ENCODE data around the gene SMCO3. TPM values are rescaled to one million over a fixed set of nuclear protein-coding genes. Genes with fewer than 3 reads are reported as not detected.

The SMCO3 gene
- total and polyA plus RNA-seq, 2 of the 13 experiments (the other 11 are each of a cell fraction or from before 2014, with no cell fraction given) = 0.29 to 0.42 TPM

GRCh38 chr12:14756334-14757143 is 57.4 kb downstream of the SMCO3 start (continued):
- no peak for TF ChIP-seq PHF8 (CRISPR knock-in tag; IDR thresholded peaks at IDR 0.05)
- TF ChIP-seq SIX4 (CRISPR knock-in tag; IDR thresholded peaks at IDR 0.05) = no peak
- TF ChIP-seq ZNF331 (CRISPR knock-in tag; IDR thresholded peaks at IDR 0.05) = no peak
- TF ChIP-seq KDM5A (IDR thresholded peaks at IDR 0.05; ENCODE audit: borderline replicate concordance, low read length) = no peak
- TF ChIP-seq NFRKB (IDR thresholded peaks at IDR 0.05) = no peak
- TF ChIP-seq TEAD3 (CRISPR knock-in tag; optimal IDR thresholded peaks at IDR 0.05; ENCODE audit: borderline replicate concordance) = no peak
- TF ChIP-seq ZSCAN5A (CRISPR knock-in tag; IDR thresholded peaks at IDR 0.05; ENCODE audit: borderline replicate concordance) = no peak
- TF ChIP-seq ZNF230 (CRISPR knock-in tag; IDR thresholded peaks at IDR 0.05) = no peak
- TF ChIP-seq KLF16 (CRISPR knock-in tag; IDR thresholded peaks at IDR 0.05) = no peak
- TF ChIP-seq, protein P1, sequence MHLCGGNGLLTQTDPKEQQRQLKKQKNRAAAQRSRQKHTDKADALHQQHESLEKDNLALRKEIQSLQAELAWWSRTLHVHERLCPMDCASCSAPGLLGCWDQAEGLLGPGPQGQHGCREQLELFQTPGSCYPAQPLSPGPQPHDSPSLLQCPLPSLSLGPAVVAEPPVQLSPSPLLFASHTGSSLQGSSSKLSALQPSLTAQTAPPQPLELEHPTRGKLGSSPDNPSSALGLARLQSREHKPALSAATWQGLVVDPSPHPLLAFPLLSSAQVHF (CRISPR knock-in tag; IDR thresholded peaks at IDR 0.05) = no peak
- TF ChIP-seq ZNF20 (CRISPR knock-in tag; IDR thresholded peaks at IDR 0.05) = no peak
- TF ChIP-seq, protein P2, sequence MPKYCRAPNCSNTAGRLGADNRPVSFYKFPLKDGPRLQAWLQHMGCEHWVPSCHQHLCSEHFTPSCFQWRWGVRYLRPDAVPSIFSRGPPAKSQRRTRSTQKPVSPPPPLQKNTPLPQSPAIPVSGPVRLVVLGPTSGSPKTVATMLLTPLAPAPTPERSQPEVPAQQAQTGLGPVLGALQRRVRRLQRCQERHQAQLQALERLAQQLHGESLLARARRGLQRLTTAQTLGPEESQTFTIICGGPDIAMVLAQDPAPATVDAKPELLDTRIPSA (CRISPR knock-in tag; IDR thresholded peaks at IDR 0.05; ENCODE audit: borderline replicate concordance) = no peak
- no peak for TF ChIP-seq MBD4 (IDR thresholded peaks at IDR 0.05; ENCODE audit: borderline replicate concordance, low read length)
- no peak for TF ChIP-seq ZMAT3 (CRISPR knock-in tag; conservative IDR thresholded peaks at IDR 0.05)
- TF ChIP-seq MAFK (conservative IDR thresholded peaks at IDR 0.05 in 1 of 2, IDR thresholded peaks at IDR 0.05 in 1 of 2; ENCODE audit: low read length in 2 of 2) = peak; percentile 35 to 46; a peak in 3 of 4 replicates
- TF ChIP-seq TOPORS (CRISPR knock-in tag; IDR thresholded peaks at IDR 0.05) = no peak
- TF ChIP-seq DPF2 (CRISPR knock-in tag; IDR thresholded peaks at IDR 0.05; ENCODE audit: borderline replicate concordance, low read depth) = no peak
- no peak for TF ChIP-seq ZNF530 (CRISPR knock-in tag; IDR thresholded peaks at IDR 0.05; ENCODE audit: low read depth)
- no peak for TF ChIP-seq CENPX (CRISPR knock-in tag; IDR thresholded peaks at IDR 0.05)
- TF ChIP-seq, protein P3, sequence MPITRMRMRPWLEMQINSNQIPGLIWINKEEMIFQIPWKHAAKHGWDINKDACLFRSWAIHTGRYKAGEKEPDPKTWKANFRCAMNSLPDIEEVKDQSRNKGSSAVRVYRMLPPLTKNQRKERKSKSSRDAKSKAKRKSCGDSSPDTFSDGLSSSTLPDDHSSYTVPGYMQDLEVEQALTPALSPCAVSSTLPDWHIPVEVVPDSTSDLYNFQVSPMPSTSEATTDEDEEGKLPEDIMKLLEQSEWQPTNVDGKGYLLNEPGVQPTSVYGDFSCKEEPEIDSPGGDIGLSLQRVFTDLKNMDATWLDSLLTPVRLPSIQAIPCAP (CRISPR knock-in tag; IDR thresholded peaks at IDR 0.05; ENCODE audit: low read depth) = no peak
- no peak for TF ChIP-seq NFATC3 (CRISPR knock-in tag; IDR thresholded peaks at IDR 0.05)
- no peak for TF ChIP-seq KMT2B (CRISPR knock-in tag; IDR thresholded peaks at IDR 0.05)
- no peak for TF ChIP-seq HCFC1 (IDR thresholded peaks at IDR 0.05; ENCODE audit: low read depth, low read length)
- TF ChIP-seq, protein P4, sequence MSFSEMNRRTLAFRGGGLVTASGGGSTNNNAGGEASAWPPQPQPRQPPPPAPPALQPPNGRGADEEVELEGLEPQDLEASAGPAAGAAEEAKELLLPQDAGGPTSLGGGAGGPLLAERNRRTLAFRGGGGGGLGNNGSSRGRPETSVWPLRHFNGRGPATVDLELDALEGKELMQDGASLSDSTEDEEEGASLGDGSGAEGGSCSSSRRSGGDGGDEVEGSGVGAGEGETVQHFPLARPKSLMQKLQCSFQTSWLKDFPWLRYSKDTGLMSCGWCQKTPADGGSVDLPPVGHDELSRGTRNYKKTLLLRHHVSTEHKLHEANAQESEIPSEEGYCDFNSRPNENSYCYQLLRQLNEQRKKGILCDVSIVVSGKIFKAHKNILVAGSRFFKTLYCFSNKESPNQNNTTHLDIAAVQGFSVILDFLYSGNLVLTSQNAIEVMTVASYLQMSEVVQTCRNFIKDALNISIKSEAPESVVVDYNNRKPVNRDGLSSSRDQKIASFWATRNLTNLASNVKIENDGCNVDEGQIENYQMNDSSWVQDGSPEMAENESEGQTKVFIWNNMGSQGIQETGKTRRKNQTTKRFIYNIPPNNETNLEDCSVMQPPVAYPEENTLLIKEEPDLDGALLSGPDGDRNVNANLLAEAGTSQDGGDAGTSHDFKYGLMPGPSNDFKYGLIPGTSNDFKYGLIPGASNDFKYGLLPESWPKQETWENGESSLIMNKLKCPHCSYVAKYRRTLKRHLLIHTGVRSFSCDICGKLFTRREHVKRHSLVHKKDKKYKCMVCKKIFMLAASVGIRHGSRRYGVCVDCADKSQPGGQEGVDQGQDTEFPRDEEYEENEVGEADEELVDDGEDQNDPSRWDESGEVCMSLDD (CRISPR knock-in tag; IDR thresholded peaks at IDR 0.05; ENCODE audit: borderline replicate concordance) = no peak
- peak; percentile 58 for TF ChIP-seq MAFF (IDR thresholded peaks at IDR 0.05; ENCODE audit: low read depth, low read length)
